GM12874 (cell line): ENCODE results near the gene CYP8B1.

ENCODE experiments used
- TF ChIP-seq, protein P1 (sequence below): IDR thresholded peaks from 2 replicates; pipeline ENCODE4 v1.5.1; 2011; ENCODE audit warnings: low read depth, mild to moderate bottlenecking, control low read depth, low read length, moderate library complexity; ENCODE audit not compliant: insufficient read depth

CYP8B1 gene

DNA sequence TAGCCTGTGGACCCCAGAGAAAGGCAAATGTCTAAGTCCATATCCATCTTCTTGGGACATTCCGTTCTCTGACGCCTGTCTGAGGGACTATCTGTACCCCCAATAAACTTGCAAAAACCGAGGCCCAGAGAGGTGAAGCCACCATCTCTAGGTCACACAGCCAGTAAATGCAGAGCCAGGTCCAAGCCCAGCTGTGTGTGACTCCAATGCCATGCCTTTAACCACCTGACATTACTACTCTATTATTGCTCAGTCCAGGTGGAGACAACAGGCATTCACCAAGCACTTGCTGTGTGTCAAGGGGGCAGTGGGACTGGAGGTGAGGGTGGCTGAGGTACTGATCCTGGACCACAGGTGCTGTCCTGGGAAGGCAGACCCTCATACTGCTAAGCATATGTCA lies 25.4 kb downstream of the CYP8B1 start:
- TF ChIP-seq, protein P1, sequence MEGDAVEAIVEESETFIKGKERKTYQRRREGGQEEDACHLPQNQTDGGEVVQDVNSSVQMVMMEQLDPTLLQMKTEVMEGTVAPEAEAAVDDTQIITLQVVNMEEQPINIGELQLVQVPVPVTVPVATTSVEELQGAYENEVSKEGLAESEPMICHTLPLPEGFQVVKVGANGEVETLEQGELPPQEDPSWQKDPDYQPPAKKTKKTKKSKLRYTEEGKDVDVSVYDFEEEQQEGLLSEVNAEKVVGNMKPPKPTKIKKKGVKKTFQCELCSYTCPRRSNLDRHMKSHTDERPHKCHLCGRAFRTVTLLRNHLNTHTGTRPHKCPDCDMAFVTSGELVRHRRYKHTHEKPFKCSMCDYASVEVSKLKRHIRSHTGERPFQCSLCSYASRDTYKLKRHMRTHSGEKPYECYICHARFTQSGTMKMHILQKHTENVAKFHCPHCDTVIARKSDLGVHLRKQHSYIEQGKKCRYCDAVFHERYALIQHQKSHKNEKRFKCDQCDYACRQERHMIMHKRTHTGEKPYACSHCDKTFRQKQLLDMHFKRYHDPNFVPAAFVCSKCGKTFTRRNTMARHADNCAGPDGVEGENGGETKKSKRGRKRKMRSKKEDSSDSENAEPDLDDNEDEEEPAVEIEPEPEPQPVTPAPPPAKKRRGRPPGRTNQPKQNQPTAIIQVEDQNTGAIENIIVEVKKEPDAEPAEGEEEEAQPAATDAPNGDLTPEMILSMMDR = no peak

DNA sequence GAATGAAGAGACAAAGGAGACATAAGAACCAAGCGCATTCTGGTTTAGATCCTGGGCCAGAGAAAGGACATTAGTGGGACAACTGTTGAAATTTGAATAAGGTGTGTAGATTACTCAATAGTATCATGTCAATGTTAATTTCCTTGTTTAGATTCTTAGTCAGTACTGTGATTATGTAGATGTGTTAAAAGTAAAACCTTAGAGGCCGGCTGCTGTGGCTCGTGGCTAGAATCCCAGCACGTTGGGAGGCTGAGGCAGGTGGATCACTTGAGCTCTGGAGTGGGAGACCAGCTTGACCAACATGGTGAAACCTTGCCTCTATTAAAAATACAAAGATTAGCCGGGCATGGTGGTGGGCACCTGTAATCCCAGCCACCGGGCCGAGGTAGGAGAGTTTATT lies 26.7 kb downstream of the CYP8B1 start:
- TF ChIP-seq, protein P1 = no peak

DNA sequence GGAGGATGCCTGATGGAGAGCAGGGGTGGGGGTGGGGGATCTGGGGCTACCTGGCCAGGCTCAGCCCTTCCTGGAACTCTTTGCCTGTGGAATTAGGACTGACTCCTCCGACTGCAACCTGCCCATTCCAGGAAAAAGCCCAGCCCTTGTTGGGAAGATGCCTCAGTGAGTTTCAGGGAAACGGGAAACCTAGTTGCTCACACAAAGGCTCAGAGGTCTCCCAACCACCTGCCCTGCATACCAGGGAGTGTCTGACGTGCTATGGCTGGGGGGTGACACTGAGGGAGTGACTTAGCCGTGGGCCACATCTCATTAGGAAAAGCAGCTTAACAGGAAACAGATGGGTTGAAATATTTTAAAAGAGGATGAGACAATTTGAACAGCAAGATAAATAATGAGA lies 27.9 kb downstream of the CYP8B1 start:
- TF ChIP-seq, protein P1 = no peak

DNA sequence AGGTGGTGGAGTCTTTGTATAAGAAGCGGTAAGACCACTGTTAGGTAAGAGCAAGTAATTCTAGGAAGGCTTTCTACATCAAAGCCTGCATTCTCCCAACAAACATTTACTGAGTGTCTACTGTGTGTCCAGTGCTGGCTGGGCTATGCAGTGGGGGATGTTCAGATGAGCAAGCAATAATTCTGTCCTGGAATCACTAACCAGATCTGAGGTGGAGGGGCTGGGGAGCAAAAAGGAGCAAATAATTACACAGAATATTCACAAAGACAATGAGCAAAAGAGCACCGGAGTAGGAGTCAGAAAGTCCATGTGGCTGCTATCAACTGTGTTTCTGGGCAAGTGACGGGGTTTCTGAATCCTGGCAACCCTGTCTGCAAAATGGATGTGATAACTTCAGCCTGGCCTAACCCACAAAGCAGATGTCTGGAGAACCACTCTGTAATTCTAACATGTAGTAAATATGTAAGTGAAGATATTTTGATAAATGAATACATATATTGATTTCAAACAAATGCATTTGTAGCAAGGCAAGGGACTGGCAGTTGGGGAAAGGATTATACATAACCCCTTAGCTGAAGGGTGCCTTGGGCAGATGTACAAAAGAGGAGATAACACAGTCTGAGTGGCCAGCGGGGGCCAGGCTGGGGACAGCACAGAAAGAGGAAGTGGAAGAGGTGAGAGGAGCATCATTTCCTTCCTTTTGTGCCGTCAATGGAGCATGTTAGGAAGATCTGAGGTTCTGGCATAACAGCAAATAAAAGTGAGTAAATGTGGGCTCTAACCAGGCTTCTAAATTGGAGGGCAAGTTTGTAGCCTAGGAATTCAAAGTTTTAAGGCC lies 28.8 kb downstream of the CYP8B1 start:
- TF ChIP-seq, protein P1 = no peak

DNA sequence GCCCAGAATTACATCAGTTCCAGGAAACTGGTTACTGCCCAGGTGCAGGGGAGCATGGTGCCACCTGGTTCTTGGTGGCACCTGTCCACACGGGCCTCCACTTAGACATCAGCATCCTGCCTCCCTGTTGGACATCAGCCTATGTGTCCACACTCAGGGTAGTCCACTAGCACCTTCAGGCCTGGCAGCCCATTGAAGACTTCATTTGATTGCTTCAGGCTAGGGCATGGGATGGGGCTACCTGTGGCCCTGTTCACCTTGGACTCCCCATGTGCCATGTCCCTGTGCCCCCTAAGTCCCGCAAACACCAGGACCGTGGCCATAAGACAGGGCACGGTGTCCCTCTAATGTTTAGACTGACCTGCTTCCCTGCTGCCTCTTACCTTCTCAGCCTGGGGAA lies 30.9 kb downstream of the CYP8B1 start:
- TF ChIP-seq, protein P1 = no peak

DNA sequence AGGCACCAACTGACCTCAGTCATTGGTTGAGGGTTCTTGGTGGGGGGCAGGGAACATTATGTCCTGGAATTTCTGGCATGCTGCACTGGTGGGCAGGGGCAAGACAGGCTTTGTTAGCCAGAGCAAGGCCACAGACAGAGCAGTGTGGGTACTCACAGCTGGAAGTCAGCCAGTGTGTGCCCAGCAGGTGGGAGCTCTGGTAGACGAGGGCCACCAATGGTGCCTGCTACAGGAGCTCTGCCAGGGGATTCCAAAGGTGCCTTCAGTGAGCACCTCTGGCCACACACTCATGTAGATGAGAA lies 31.3 kb downstream of the CYP8B1 start:
- TF ChIP-seq, protein P1 = no peak

DNA sequence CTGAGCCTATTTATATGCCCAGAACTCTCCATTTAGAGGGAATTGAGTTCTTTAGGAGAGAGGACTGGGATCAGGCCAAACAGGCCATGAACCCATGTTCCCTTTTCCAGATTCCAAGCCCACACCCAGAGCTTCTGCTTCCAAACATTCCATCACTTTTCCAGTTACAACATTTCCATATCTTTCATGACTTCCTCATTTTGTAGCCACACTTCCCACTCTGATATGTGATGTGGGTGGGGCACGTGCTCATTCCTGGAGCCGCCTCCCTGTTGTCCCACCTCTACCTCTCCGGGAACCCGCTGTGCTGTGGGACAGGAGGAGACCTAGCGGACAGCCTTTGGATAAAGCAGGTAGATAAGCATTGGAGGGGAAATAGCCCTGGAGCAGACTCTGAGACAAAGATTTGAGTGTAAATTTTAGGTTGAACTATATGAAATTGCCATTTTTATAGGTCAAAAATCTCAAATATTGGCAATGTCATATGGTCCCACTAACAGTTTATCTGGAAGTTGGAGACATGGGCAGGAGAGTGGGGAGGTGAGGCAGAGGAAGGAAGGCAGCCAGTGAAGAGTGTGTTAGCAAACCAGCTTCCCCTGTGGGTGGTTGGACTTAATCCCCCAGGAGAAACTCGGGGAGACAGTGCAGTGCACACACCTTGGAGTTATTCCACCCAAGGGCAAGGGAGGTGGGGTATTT lies 31.8 kb downstream of the CYP8B1 start:
- TF ChIP-seq, protein P1 = no peak
